ENCODE measurements around the gene WEE1.
A peak's percentile ranks its signal among the peaks of the same experiment; 100 is the strongest.
"Not testable (repeated sequence)": the region's sequence is repeated elsewhere in the genome, so short reads cannot be mapped to it uniquely, and the experiment has no call there.

The WEE1 gene

GRCh38 chr11:9573052-9573774 is at the start of gene WEE1:
Gene WEE1 (plus strand): TSS chr11:9573670. CDS start chr11:9573934, 264 bp downstream.
- DNase-seq (ENCODE audit: low read depth in 4 of 4, low spot score in 1 of 4), result peak; percentile 86 to 98 (median 92)

DNA sequence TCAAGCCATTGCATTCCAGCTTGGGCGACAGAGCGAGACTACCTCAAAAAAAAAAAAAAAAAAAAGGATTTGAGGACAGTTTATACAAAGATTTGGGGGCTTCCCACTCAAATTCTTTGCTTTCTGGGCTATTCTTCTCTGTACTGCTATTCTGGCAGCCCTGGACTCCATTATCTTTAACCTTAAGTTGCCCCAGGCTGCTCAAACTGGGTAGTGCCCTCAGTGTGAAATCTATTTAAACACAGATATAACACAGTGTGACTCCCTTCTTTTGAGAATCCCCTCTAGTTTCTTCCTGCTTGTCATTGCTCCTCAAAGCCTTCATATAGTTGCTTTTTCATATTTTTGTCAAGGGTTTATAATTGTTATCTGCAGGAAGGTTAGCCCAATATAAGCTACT is 49.5 kb upstream of the WEE1 start:
- no peak for DNase-seq (ENCODE audit: low read depth in 4 of 4, low spot score in 1 of 4)

DNA sequence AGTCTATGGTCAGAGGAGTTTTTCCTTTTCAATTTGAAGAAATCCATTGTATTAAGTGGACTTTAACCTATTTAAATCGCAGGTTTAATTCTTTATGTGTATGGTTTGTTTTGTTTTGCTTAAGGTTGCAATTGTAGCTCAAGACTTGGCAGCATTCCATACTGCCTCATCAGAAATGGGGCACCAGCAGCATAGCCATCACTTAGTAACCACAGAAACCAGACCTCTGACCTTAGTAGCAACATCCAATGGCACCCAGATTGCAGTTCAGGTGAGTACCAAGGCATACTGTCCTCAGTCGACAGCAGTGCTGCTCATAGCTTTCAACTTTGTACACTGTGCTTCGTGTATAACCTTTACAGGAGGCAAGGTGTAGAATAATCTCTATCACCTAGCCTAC is 48.4 kb upstream of the WEE1 start:
- no peak for DNase-seq (ENCODE audit: low read depth in 4 of 4, low spot score in 1 of 4)

DNA sequence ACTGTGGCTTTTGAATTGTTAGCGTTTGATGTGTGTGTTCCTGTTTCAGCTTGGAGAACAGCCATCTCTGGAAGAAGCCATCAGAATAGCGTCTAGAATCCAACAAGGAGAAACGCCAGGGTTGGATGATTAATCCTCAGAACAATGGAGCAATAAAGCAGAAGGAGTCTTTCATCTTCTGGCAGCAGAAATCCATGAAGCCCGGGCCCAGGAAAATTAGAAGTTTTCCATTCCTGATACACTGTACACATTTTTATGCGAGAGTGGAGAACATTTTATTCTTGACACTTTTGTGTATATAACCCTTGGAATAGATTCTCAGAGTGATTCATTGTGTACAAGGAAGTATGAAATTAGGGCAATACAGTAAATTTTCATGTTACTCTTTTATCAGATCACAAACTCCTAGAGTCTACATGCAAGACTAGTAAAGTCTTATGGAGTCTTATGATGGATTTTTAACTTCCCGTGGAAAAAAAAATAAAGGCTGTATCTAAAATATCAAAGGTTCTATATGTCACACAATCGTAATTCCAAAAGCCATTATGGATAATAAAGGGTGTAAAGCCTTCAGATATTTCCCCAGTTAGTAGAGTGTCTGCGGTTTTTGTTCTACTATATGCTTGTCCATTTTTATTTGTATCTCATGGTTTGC is 45.9 kb upstream of the WEE1 start:
- DNase-seq (ENCODE audit: low read depth in 4 of 4, low spot score in 1 of 4), result no peak

- no peak for DNase-seq (ENCODE audit: low read depth in 4 of 4, low spot score in 1 of 4)
Observed at GRCh38 chr11:9528136-9528501, 45.4 kb upstream of the WEE1 start.

DNA sequence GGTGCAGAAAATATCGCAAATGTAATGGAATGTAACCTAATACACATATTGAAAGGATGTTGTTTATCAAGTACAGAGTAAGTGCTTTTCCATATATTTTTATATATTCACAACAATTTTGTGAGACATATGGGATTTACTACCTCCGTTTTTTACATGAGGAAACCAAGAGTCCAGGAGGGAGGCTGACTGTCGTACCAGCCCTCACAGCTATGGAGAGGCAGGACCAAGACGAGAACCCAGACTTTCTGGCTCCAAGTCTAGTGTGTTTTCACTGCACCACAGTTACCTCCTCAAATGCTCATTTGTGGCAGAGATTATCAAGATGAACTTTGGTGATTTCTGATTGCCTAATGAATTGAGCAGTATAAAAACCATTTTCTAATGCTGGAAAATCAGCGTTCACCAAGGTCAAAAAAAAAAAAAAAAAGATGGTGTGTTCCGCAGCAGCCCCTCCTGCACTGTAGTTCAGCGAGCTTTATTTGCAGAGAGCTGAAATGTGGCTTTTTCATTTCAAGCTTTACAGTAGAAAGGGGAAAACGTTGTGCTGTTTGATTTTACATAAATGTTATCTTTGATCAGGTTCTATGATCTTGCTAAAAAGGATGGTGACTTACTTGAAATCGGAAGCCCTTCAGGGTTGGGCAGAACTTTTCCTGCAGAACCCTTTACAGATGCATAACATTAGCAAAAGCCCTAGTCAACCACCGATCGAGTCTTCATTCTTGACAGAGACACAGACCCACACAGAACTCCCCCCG is 44.7 kb upstream of the WEE1 start:
- DNase-seq (ENCODE audit: low read depth in 4 of 4, low spot score in 1 of 4), result no peak

DNA sequence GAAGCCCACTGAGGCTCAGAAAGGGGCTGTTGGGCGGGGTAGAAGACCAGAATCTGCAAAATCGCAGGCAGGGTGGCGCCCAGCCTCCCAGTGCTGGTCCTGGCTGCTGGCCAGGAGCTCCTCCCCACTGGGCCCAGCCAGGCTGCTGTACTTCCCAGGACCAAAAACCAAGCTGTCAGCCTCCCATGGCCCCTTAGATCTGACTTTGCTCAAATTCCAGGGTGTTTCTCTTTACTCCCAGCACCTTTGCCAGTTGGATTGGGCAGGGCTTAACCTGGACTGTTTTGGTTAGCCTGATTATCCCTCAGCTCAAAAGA is 44.2 kb upstream of the WEE1 start:
- no peak for DNase-seq (ENCODE audit: low read depth in 4 of 4, low spot score in 1 of 4)

DNA sequence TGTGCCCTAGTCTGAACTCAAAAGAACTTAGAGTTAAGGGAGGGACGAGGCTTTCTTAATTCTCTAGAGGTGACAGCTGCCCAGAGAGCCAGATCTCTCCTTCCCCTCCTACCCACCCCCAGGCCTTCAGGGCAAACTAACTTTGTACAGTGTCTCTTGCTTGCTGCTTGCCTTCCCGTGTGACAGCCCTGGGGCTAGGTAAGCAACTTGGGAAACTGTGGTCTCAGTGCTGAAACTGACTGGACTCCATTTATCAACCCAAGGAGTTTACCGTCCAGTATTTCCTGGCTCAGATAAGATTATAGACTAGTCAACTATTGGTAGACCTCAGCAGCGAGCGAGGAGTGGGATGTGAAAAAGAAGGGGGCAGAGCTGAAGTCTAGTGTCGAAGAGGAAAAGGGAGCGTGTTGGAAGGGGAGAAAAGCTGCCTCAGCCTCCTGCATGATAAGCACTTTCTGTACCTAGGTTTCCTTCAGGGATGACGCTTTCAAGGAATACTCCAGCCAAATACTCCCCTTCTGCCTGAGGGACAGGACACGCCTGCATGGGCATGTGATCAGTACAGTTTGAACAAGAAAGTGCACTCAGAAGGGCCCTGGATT is 43.3 kb upstream of the WEE1 start:
- no peak for DNase-seq (ENCODE audit: low read depth in 4 of 4, low spot score in 1 of 4)

DNA sequence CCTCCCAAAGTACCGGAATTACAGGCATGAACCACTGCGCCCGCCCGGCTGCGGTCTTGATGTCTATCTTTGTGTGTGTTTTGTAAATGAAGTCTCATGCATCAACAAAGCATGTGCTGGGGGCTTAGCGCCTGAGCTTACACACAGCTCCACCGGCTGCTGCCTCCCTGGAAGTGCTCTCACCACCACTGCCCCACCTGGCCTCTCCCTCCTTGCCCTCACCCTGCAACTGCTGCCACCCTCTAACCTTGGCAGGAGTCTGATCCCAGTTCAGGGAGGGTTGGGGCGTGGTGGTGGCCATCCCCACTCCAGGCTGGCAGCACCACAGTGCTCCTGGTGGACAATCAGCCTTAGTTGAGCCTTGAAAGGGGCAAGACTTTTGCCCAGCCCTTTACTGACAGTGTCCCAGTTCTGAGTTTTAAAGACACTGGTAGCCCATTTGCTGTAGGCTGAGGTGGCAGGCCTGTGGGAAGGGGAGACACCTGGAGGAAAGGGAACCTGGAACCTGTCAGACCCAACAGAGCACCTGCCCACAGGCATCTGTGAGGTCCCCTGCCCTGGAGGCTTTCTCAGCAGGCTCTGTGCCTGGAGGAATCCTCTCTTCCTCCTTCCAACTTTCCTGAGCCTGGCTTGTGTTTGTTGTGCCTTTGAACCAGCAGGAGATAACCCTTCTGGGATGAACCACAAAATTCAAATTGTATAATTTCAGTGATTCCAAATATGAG is 42.4 kb upstream of the WEE1 start:
- no peak for DNase-seq (ENCODE audit: low read depth in 4 of 4, low spot score in 1 of 4)

GRCh38 chr11:9533058-9533457 is 40.4 kb upstream of the WEE1 start:
- no peak for DNase-seq (ENCODE audit: low read depth in 4 of 4, low spot score in 1 of 4)

GRCh38 chr11:9533736-9534473 is 39.6 kb upstream of the WEE1 start:
- no peak for DNase-seq (ENCODE audit: low read depth in 4 of 4, low spot score in 1 of 4)

GRCh38 chr11:9535189-9535781 is 38.2 kb upstream of the WEE1 start:
- peak; percentile 69 to 82 (median 80) for DNase-seq (ENCODE audit: low read depth in 4 of 4, low spot score in 1 of 4)

- no peak for DNase-seq (ENCODE audit: low read depth in 4 of 4, low spot score in 1 of 4)
Observed at GRCh38 chr11:9538548-9538947, 34.9 kb upstream of the WEE1 start.

DNA sequence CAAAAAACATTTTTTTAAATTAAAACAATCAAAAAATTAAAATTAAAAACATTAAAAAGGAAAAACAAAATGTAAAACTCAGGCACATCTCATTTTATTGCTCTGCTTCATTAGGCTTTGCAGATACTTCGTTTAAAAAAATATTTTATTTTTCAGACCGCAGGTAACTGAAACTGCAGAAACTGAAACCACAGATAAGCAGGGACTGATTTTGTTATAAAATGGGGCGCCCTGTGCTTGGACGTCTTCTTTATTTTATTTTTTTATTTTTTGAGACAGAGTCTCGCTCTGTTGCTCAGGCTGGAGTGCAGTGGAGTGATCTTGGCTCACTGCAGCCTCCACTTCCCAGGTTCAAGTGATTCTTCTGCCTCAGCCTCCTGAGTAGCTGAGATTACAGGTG is 24.3 kb upstream of the WEE1 start:
- not testable (repeated sequence) for DNase-seq (ENCODE audit: low read depth in 4 of 4, low spot score in 1 of 4)

- DNase-seq (ENCODE audit: low read depth in 4 of 4, low spot score in 1 of 4), result no peak
Observed at GRCh38 chr11:9550191-9550628, 23.3 kb upstream of the WEE1 start.

GRCh38 chr11:9561279-9561982 is 12.0 kb upstream of the WEE1 start:
- no peak for DNase-seq (ENCODE audit: low read depth in 4 of 4, low spot score in 1 of 4)

GRCh38 chr11:9562716-9563115 is 10.8 kb upstream of the WEE1 start:
- no peak for DNase-seq (ENCODE audit: low read depth in 4 of 4, low spot score in 1 of 4)

GRCh38 chr11:9563196-9563730 is 10.2 kb upstream of the WEE1 start:
- DNase-seq (ENCODE audit: low read depth in 4 of 4, low spot score in 1 of 4), result no peak

Measured in stimulated activated CD4-positive, alpha-beta T cell treated with anti-CD3 and anti-CD28 coated beads, Interleukin-1b, Interleukin-23, amount 100 ng/mL, for 24 hours (primary cell).